Upper lobe of left lung (tissue), 6 donors: ENCODE data around the gene HSD17B10. TPM values are rescaled to one million over a fixed set of nuclear protein-coding genes. Genes with fewer than 3 reads are reported as not detected.
A peak's percentile ranks its signal among the peaks of the same experiment; 100 is the strongest.

Source experiments
- ATAC-seq, 2 donors: fragments of 200-7000 bp; cut with Tn5 transposase; one replicate each; pipeline ENCODE4 v1.9.1; 2022; ENCODE audit warnings: mild to moderate bottlenecking in 2 of 2, moderate library complexity in 2 of 2; ENCODE audit not compliant: low FRiP score in 2 of 2
- DNase-seq, 2 donors: peaks; one replicate each; pipeline ENCODE4 v3.0.0-alpha.2; 2019 to 2020
- H3K27ac ChIP-seq, 4 donors: fragments of 200-600 bp; sonication (generic); one replicate each; pipeline ENCODE4 v1.5.1; 2016 to 2019
- H3K27me3 ChIP-seq, 4 donors: fragments of 200-600 bp; sonication (generic); one replicate each; pipeline ENCODE4 v1.5.1; 2017 to 2019
- H3K36me3 ChIP-seq, 4 donors: fragments of 200-600 bp; sonication (generic); one replicate each; pipeline ENCODE4 v1.5.1; 2016 to 2019
- H3K4me1 ChIP-seq, 4 donors: fragments of 200-600 bp; sonication (generic); one replicate each; pipeline ENCODE4 v1.5.1; 2018 to 2019
- H3K4me3 ChIP-seq, 4 donors: fragments of 200-600 bp; sonication (generic); one replicate each; pipeline ENCODE4 v1.5.1; 2017 to 2019; ENCODE audit warnings: mild to moderate bottlenecking in 2 of 4, moderate library complexity in 1 of 4
- H3K9me3 ChIP-seq, 4 donors: fragments of 200-600 bp; sonication (generic); one replicate each; pipeline ENCODE4 v1.5.1; 2018 to 2019
- EP300 ChIP-seq, 4 donors: sonication (generic); formaldehyde crosslinking; IDR thresholded peaks; one replicate each; pipeline ENCODE4 v1.5.1; 2017; ENCODE audit warnings: antibody characterized with exemption in 4 of 4, control low read depth in 2 of 4
- POLR2A ChIP-seq, 4 donors: fragments of 450-650 bp; IDR thresholded peaks; one replicate each; pipeline ENCODE4 v1.5.1; 2016 to 2017; ENCODE audit warnings: antibody characterized with exemption in 4 of 4, mild to moderate bottlenecking in 2 of 4
- POLR2AphosphoS5 ChIP-seq, 2 donors: sonication (generic); formaldehyde crosslinking; IDR thresholded peaks; one replicate each; pipeline ENCODE4 v1.5.1; 2017; ENCODE audit warnings: antibody characterized with exemption in 2 of 2
- WGBS, 2 donors: methylation state at CpG; one replicate each; pipeline ENCODE4 v1.1.5; 2017 to 2018; 5-methylcytosine and 5-hydroxymethylcytosine counted together
- total RNA-seq, 6 donors: library from RNA; depleted of rRNA in 4 of 6; stranded (reverse); fragments of >200 nt in 4 of 6; gene quantifications; one replicate each; pipeline versions ENCODE4 v1.1.0 to v1.2.1, GENCODE V29; 2016 to 2021
- TF ChIP-seq, protein P1 (sequence below), 6 experiments: fragments of 450-650 bp in 4 of 6; fragments of 200-600 bp in 2 of 6; sonication (generic) in 2 of 6; IDR thresholded peaks; one replicate each; pipeline ENCODE4 v1.5.1; 2016 to 2019; ENCODE audit warnings: antibody characterized with exemption in 6 of 6
- donor health status: DM: no; HTN: no; CAD: no; lungs with moderate emphysema.
- donor health status: DM: no; HTN: yes; CAD: no; lungs with severe emphysema.

Gene HSD17B10
- 10 to 100 TPM in 5 of 6 donors, 1 to 10 TPM in 1; 7.3 to 71.3 (median 45.3) TPM for total RNA-seq

DNA sequence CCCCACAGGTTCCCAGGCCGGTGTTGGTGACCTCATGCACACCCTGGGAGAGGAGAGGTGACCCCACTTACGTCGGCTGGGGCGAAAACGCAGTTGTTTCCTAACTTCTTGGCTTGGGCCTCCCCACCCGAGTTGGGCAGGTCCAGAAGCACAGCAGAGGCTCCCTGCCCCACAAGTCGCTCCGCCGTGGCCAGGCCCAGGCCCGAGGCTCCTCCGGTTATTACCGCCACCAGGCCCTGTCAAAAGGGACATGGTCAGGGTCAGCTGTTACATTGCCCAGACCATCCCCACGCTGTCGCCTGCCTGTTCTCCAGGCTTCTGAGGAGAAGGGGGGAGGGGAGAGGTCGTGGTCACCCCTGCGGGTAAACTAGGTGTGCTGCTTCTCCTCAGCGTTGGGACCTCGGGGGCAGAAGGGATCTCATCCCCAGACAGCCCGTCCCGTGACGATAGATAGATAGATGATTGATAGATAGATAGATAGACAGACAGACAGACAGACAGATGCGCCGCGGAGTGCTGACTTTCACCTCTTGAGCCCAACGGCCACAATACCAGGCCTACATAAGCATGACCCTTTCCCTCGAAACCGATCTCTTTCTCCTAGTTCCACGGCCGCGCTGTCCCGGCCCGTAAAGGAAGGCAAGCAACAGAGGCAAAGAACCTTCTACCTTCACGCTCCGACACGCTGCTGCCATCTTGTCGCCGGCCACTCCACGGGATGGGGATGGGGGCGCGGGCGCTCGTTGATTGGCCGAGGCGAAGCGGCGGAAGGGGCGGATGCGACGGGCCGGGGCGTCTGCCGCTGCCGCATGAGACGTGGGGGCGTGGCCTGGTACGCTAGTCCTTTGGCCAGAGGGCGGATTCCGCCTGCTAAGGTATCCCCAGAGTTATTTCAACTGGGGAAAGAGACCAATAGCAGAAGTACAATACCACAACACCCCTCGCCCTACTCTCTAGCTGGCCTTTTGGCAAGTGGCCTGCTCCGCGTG is at the start of gene HSD17B10:
TSS of gene HSD17B10 (minus strand) at position 720 of the 989 bp plus-strand sequence. CDS start at position 695, 25 bp downstream.
- WGBS, 2 donors, result 0 to 34% methylated on average over 3 to 54 of the region's 61 CpGs
- DNase-seq, result peak; percentile 93 to 96
- peak in 2 of 4 donors; percentile 43 to 63 for TF ChIP-seq POLR2A (IDR thresholded peaks at IDR 0.05)
- TF ChIP-seq, protein P1, sequence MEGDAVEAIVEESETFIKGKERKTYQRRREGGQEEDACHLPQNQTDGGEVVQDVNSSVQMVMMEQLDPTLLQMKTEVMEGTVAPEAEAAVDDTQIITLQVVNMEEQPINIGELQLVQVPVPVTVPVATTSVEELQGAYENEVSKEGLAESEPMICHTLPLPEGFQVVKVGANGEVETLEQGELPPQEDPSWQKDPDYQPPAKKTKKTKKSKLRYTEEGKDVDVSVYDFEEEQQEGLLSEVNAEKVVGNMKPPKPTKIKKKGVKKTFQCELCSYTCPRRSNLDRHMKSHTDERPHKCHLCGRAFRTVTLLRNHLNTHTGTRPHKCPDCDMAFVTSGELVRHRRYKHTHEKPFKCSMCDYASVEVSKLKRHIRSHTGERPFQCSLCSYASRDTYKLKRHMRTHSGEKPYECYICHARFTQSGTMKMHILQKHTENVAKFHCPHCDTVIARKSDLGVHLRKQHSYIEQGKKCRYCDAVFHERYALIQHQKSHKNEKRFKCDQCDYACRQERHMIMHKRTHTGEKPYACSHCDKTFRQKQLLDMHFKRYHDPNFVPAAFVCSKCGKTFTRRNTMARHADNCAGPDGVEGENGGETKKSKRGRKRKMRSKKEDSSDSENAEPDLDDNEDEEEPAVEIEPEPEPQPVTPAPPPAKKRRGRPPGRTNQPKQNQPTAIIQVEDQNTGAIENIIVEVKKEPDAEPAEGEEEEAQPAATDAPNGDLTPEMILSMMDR (IDR thresholded peaks at IDR 0.05), result no peak
- no peak for TF ChIP-seq EP300 (IDR thresholded peaks at IDR 0.05)
- TF ChIP-seq POLR2AphosphoS5 (IDR thresholded peaks at IDR 0.05), result peak; percentile 59 to 75

GRCh38 chrX:53483416-53483815 is 49.2 kb upstream of the HSD17B10 start:
- Histone ChIP-seq H3K36me3 (no peaks in the 10 kb centered on the region), H3K4me1 (no peaks in the 10 kb centered on the region), H3K4me3 (no peak overlapping the region), H3K27ac (no peak overlapping the region), H3K9me3 (no peaks in the 10 kb centered on the region), H3K27me3 (no peaks in the 10 kb centered on the region)
- TF ChIP-seq POLR2AphosphoS5 (IDR thresholded peaks at IDR 0.05) (no peak), EP300 (IDR thresholded peaks at IDR 0.05) (no peak), POLR2A (IDR thresholded peaks at IDR 0.05) (no peak)
- TF ChIP-seq, protein P1 (IDR thresholded peaks at IDR 0.05), result no peak
- ATAC-seq (no peak), DNase-seq (no peak)
- WGBS, 2 donors, result 47 to 63% methylated on average over 2 of the region's 2 CpGs

More for the DNA sequence above, at the start of gene HSD17B10:
- Histone ChIP-seq H3K27me3 (no peaks in the 10 kb centered on the region), H3K27ac (peak within 1 kb of the TSS in 3 of 4 donors; percentile 65 to 79 (median 71)), H3K36me3 (peaks cover 0 to 22% (median 11%) of the 10 kb centered on the region in 4 donors), H3K4me3 (peak within 1 kb of the TSS; percentile 50 to 74 (median 58)), H3K4me1 (peaks cover 0 to 11% (median 2%) of the 10 kb centered on the region in 4 donors), H3K9me3 (no peaks in the 10 kb centered on the region)
- ATAC-seq, result peak; percentile 93 to 100

- Histone ChIP-seq H3K27ac (no peak overlapping the region), H3K27me3 (no peaks in the 10 kb centered on the region), H3K4me1 (no peaks in the 10 kb centered on the region), H3K36me3 (no peaks in the 10 kb centered on the region), H3K9me3 (no peaks in the 10 kb centered on the region), H3K4me3 (no peak overlapping the region)
- ATAC-seq (peak; percentile 53 to 68), DNase-seq (peak in 1 of 2 donors; percentile 59)
- 33 to 44% methylated on average over 2 of the region's 2 CpGs for WGBS, 2 donors
- TF ChIP-seq, protein P1 (IDR thresholded peaks at IDR 0.05), result peak; percentile 22 to 69 (median 50)
- TF ChIP-seq POLR2A (IDR thresholded peaks at IDR 0.05) (no peak), POLR2AphosphoS5 (IDR thresholded peaks at IDR 0.05) (no peak)
Measured at GRCh38 chrX:53481816-53482465, 47.8 kb upstream of the HSD17B10 start.

GRCh38 chrX:53481093-53481492 is 46.9 kb upstream of the HSD17B10 start:
- no peak overlapping the region for H3K27ac ChIP-seq
- no peak overlapping the region for H3K4me3 ChIP-seq
- H3K36me3 ChIP-seq, result no peaks in the 10 kb centered on the region
- H3K27me3 ChIP-seq, result no peaks in the 10 kb centered on the region
- DNase-seq (no peak), ATAC-seq (no peak)
- 32 to 33% methylated on average over 4 to 5 of the region's 5 CpGs for WGBS, 2 donors
- no peaks in the 10 kb centered on the region for H3K9me3 ChIP-seq
- no peaks in the 10 kb centered on the region for H3K4me1 ChIP-seq
- TF ChIP-seq, protein P1 (IDR thresholded peaks at IDR 0.05), result peak in 1 of 6 experiments; percentile 9
- TF ChIP-seq POLR2A (IDR thresholded peaks at IDR 0.05), result no peak
